HG03432 (cell line): ENCODE measurements around the gene ERFL.
"Not testable (repeated sequence)": the region's sequence is repeated elsewhere in the genome, so short reads cannot be mapped to it uniquely, and the experiment has no call there.

Source experiments
- ATAC-seq: cut with Tn5 transposase; IDR thresholded peaks from one replicate; pipeline ENCODE4 v1.9.1; 2021; ENCODE audit warnings: mild to moderate bottlenecking, moderate library complexity; ENCODE audit not compliant: unreplicated experiment

ERFL gene

GRCh38 chr19:41879670-41880328 is 48.5 kb downstream of the ERFL start:
- no peak for ATAC-seq

DNA sequence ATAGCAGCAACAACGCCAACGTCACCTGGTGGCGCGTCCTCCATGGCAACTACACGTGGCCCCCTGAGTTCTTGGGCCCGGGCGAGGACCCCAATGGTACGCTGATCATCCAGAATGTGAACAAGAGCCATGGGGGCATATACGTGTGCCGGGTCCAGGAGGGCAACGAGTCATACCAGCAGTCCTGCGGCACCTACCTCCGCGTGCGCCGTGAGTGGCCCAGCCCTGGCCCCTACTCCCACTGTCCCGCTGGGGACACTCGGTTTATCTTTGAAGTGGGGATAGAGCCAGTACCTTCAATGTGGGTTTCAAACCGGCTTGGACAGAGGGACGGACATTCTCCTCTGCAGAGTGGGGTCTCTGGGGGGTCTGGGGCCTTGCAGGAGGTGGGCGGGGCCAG is 49.2 kb downstream of the ERFL start:
- no peak for ATAC-seq

GRCh38 chr19:41877916-41878905 is 50.0 kb downstream of the ERFL start:
- ATAC-seq, result no peak

- peak; percentile 64 for ATAC-seq
Measured at GRCh38 chr19:41876847-41877832, 51.1 kb downstream of the ERFL start, which contains the start of gene CD79A. Gene CD79A, plus strand, starts transcription at chr19:41877279. Its CDS starts 26 bp downstream, at chr19:41877305.

DNA sequence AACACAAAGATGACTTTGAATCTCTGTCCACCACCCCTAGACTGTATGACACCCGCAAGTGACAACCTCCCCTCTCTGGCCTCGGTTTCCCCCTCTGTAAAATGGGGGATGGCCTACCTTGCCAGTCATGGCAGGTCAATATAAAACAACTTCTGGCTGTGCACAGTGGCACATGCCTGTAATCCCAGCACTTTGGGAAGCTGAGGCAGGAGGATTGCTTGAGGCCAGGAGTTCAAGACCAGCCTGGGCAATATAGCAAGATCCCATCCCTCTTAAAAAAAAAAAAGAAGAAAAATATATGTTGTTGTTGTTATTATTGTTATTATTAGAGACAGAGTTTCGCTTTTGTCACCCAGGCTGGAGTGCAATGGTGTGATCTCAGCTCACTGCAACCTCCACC is 52.3 kb downstream of the ERFL start:
- not testable (repeated sequence) for ATAC-seq

DNA sequence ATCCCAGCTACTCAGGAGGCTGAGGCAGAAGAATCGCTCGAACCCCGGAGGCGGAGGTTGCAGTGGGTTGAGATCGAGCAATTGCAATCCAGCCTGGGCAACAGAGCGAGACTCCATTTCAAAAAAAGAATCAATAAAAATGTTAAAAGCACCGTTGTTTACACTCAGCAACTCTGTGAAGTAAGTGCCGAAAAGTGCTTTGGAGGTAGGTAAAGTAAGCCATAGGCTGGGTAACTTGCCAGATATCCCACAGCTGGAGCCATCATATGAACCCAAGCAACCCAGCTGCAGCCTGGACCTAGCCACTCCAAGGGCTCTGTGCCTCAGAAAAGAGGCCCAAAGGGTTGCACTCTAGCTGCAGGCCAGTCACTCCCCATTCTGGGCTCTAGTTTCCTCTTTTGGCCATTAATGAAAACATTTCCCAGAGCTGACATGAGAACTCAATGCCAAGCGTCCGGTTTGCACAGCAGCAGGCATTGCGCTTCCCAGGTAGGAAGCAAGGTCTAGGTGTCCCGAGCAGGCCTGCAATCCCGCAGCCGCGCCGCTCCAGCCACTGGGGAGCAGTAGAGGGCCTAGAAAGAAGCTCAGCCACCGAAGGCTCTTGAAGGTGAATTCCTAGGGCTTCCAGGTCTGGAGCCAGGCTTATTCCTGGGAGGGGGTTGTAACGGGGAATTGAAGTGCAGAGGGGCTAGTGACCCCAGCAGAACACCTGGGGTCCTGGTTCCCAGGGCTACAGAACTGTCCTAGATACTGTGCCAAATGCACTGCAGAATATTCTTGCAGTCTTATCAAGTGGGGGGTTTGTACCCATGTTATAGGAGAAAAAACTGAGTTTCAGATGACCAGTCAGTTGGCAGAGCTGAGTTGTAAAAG is 55.2 kb downstream of the ERFL start:
- no peak for ATAC-seq

DNA sequence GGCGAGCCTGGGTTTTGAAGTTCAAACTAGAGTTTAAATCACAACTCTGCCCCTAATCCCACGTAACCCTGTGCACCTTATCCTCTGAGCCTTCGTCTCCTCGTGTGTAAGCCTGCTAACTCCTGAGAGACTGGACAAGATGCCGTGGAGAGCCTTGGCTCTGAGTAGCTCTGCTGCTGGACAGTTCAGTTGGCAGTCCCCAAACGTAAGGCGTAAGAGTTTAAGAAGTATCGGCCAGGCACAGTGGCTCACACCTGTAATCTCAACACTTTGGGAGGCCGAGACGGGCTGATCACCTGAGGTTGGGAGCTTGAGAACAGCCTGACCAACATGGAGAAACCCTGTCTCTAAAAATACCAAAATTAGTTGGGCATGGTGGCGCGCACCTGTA is 55.9 kb downstream of the ERFL start:
- no peak for ATAC-seq

- ATAC-seq, result peak; percentile 49
Measured at GRCh38 chr19:41871573-41872383, 56.5 kb downstream of the ERFL start.

GRCh38 chr19:41870401-41870873 is 57.8 kb downstream of the ERFL start:
- ATAC-seq, result no peak

GRCh38 chr19:41869374-41869955 is 58.8 kb downstream of the ERFL start:
- no peak for ATAC-seq

GRCh38 chr19:41868989-41869300 is 59.3 kb downstream of the ERFL start:
- ATAC-seq, result no peak

DNA sequence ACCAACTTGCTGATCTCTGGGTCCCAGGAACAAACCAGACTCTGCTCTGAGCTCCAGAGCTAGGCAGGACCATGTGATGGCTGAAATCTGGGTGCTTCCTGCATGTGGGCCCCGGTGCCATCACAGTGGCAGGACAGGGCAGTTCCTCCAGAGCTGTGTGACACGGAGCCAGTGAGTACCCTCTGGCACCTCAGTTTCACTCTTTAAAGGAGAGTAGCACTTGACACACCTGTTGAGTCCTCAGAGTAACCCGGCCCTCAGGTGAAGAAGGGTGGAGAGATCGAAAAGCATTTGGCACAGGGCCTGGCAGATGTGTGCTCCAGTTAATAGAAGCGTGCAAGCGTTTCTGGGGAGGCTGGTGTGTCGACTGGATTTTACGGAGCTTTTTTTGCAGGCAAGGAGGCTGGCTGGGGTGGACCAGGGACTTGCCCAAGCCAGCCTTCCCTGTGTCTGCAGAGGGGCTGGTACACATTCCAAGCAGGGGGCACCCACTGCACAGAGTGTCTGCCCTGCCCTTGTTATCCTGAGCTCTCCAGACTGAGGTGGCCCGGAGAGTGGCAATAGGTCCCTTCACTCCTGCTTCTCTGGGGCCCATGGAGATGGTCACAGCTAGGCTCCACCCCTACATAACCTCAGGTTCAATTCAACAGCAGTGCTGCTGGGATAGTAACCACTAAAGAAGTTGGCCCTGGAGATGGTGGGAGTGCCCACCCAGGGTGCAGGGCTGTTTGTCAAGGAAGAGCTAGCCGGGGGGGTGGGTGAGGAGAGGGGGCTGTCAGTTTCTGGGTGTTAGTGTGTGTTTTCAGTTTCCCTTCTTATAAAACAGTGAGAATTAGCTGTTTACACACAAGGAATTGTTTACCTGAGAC is 59.9 kb downstream of the ERFL start:
- no peak for ATAC-seq

- ATAC-seq, result no peak
Measured at GRCh38 chr19:41866284-41866683, 62.0 kb downstream of the ERFL start.

- ATAC-seq, result no peak
Measured at GRCh38 chr19:41864374-41864773, 63.9 kb downstream of the ERFL start.

DNA sequence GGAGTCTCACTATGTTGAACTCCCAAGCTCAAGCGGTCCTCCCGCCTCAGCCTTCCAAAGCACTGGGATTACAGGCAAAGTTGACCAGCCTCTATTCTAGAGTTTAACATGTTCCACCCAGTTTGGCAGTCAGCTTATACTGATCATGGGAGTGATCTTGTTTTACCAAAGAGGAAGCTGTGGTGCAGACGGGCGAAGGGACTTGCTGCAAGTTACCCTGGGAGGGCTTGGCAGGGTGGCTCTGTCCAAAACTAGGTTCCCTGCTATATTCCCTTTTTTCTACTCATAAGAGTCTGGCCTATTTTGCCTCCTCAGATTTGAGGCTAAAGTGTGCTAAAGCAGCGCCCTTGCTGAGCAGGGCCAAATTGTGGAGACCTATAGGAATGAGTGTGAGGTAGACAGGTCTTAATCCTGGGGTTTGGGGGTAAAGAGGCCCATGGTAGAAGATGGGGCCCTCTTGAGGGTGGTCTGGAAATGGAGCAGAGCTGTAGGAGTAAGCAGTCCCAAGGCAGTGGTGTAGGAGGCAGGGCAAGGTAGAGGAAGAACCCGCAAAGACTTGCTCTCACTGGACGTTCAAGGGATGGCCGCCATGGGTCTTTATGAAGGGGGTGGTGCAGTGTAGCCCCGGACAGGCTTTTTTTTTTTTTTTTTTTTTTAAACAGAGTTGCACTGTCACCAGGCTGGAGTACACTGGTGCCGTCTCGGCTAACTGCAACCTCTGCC is 64.9 kb downstream of the ERFL start:
- no peak for ATAC-seq

- ATAC-seq, result no peak
Measured at GRCh38 chr19:41862445-41862986, 65.7 kb downstream of the ERFL start.

GRCh38 chr19:41861846-41862245 is 66.4 kb downstream of the ERFL start:
- no peak for ATAC-seq
